OCI-LY3 (cell line): ENCODE measurements around the gene RNF181.

Experiments
- CTCF ChIP-seq: fragments of 200-600, 300-600 bp; sonication (generic); IDR thresholded peaks from 2 replicates; pipeline ENCODE4 v1.5.1; 2014; ENCODE audit warnings: antibody characterized with exemption, low read length, low read depth
- EZH2phosphoT487 ChIP-seq: fragments of 200-600 bp; shearing (Covaris generic); IDR thresholded peaks from 2 replicates; pipeline ENCODE4 v1.6.1; 2018; ENCODE audit warnings: antibody characterized with exemption, mixed run types, low read depth

GRCh38 chr2:85605406-85606115, 10.0 kb downstream of the RNF181 start:
- TF ChIP-seq CTCF, result no peak
- no peak for TF ChIP-seq EZH2phosphoT487
